ENCODE results near the gene ARID1B.

DNA sequence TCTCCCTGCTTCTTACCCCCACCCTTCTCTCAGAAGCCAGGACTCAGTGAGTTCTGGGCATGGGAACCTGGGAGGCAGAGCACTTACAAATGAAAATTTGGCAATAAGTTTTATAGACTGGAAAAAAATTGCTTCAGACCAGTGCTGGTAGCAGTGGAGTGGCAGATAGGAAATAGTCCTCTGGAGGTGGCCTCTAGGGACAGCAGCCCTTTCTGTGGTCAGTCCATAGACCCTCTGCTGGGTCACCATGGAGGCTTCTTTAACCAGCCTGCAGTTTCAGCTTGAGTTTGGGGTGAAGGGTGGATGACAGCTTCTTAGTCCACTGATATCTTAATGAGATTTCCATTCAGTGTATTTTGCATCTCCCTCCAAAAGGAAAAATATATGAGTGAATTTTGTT, 179.1 kb downstream of the ARID1B start:
- TF ChIP-seq, protein P1, sequence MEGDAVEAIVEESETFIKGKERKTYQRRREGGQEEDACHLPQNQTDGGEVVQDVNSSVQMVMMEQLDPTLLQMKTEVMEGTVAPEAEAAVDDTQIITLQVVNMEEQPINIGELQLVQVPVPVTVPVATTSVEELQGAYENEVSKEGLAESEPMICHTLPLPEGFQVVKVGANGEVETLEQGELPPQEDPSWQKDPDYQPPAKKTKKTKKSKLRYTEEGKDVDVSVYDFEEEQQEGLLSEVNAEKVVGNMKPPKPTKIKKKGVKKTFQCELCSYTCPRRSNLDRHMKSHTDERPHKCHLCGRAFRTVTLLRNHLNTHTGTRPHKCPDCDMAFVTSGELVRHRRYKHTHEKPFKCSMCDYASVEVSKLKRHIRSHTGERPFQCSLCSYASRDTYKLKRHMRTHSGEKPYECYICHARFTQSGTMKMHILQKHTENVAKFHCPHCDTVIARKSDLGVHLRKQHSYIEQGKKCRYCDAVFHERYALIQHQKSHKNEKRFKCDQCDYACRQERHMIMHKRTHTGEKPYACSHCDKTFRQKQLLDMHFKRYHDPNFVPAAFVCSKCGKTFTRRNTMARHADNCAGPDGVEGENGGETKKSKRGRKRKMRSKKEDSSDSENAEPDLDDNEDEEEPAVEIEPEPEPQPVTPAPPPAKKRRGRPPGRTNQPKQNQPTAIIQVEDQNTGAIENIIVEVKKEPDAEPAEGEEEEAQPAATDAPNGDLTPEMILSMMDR (IDR thresholded peaks at IDR 0.05; ENCODE audit: poor library complexity): no peak
- TF ChIP-seq EZH2phosphoT487 (IDR thresholded peaks at IDR 0.05; ENCODE audit: low read depth, severe bottlenecking, unreplicated experiment): no peak
